ENCODE measurements around the gene ZSWIM6.
A peak's percentile ranks its signal among the peaks of the same experiment; 100 is the strongest.
"Not testable (repeated sequence)": the region's sequence is repeated elsewhere in the genome, so short reads cannot be mapped to it uniquely, and the experiment has no call there.

The ZSWIM6 gene

DNA sequence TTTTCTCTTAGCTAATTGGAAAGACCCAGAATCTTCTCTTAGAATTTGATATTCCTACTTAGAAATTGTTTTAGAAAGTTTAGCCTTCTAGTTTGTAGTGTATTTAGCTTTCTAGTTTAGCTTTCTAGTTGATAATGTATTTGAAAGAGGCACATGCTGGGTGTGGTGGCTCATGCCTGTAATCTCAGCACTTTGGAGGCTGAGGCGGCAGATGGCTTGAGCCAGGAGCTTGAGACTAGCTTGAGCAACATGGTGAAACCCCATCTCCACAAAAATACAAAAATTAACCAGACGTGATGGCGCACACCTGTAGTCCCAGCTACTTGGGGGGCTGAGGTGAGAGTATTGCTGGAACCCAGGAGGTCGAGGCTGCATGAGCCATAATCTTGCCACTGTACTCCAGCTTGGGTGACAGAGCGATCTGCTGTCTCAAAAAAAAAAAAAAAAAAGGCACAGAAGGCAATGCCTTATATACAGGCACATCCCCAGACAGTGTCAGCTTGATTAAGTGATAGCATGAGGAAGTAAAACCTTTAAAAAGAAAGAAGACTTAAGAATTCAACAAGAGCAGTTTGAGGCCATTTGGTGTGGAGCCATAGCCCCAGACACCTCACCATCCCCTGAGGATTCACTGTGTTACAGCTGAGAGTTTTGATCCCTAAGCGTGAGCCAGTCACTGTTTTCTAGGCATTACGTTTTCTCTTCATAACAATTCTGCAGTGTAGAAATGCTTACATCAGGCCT is 34.6 kb downstream of the ZSWIM6 start:
- DNase-seq, result no peak

DNA sequence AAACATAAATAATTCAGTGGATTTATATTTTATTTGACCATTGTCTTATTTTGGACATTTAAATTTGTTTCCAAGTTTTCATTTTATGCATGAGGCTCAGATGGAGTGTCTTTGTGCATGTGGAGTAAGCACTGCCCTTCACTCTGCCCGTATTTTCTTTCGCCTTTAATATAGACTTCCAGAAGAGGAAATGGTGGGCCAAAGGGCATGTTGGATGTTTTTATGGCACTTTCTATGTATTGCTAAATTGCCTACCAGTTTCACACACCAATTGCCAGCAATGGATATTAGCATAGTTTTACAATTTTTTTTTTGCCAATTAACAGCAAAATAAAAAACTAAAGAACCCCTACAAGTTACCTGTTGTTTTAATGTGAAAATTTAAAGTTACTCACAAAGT is 38.4 kb downstream of the ZSWIM6 start:
- no peak for DNase-seq

DNA sequence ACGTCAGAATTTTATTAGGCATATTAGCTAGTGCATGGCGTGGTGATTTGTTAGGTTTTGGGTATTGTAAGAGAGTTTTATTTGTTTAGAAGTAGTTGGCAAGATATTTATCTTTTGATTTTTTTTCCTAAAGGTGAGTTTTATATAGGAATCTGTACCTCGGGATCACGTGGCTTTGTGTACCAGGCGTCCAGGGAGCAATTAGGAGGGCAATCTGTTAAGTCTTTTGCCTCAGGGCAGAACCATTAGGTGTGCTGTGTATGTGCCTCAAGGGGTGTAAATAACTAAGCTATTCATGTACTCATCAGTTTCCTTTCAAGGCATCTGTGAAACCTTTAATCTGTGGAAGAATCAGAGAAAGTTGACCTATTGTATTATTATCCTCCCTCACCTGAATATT is 39.4 kb downstream of the ZSWIM6 start:
- no peak for DNase-seq

DNA sequence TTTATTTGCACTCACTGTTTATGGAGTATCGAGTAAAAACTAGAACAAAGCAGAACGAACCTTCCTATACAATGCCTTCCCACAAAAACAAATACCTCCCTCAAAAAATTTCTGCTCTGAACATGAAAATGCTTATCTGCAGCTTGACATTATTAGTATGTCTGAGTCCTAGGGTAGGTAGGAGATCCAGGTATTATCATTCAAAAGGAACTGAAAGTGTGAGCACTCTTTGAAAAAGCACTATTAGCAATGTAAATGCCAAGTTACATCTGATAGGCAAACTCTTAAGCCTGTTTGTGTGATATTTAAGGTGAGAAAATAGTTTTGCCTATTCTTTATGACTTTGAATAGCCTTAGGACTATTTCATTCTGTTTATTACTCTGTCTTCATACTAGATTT is 47.6 kb downstream of the ZSWIM6 start:
- no peak for DNase-seq

DNA sequence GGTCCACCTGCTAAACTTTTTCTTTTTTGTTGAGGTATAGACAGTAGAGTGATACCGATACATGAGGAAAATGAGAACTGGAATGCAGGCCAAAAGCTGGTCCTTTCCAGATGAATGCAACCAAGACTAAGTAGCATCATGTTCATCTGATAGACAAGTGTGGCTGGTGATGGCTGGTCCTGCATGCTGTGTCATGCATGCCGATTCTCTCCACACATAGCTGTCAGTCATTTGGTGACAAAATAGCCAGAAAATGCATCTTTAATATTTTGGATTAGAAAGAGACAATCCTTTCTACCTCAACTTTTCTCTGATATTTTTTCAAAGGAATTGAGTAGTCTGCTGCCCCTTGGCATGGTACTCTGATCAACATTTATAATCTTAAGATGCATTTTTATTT is 49.9 kb downstream of the ZSWIM6 start:
- DNase-seq, result no peak

DNA sequence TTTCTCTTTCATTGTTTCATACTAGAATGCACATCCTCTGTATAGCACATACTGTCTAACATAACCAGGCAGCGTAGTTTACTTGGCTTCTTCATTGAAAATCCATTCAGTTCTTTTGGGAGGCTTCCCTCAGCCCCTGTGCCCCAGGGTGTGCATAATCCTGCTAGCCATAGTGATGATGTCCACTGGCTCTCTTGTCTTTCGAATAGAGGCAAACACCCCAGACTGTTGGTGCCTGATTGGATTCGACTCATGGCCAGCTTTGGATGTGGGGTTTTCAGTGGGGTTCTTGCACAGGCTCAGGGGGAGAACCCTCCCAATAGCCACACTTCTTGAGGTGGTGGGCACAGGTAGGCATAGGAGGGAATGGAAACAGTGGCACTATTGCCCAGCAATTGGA is 53.6 kb downstream of the ZSWIM6 start:
- DNase-seq, result no peak

DNA sequence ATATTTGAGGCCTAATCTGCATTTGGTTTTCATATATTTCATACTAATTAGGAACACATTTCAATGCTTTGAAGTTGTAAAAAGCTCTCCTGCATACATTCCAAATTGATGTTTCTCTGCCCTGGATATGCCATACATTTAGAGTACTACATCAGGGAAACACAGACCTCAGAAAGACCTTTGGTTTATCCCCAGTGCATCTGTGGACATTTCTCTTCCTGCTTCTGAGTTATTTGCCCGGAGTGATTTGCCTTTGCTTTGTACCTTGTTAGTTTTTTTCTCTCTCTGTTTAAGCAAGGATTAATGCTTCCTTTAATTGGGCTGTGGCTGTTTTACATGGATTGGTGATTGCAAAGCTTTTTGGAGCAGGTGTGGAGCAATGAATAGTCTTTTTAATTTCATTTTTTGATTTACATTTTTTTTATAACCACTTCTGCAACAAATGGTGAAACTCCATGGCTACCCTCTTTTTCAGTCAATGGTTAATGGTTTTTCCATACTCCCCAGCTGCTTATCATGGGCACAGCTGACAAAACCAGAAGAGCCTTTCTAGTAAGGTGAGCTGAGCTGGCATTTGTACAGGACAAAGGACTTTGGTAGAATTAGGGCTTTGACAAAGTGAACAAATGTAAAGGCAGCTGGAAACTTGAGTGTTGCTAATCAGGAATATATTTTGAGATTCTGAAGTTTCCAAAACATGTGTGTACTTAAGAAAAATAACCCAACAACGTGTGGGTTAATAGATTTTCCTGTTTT is 54.2 kb downstream of the ZSWIM6 start:
- DNase-seq, result no peak

DNA sequence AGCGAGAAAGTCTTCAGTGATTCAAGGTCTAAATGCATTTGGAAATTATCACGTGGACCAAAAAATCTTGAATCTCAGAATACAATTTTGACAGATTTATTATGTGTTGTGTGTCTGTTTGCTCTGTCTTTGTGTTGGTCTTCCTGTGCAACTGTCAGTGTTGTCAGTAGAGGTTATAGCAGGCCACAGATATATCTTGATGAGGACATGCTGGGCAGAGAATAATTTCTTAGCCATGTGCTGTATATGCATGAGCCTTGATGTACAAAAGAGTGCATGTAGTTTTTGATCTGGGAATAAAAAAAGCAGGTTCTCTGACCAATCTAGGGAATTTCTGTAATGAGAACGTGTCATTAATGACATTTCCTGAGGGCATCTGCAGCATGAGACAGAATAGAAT is 57.6 kb downstream of the ZSWIM6 start:
- DNase-seq, result no peak

DNA sequence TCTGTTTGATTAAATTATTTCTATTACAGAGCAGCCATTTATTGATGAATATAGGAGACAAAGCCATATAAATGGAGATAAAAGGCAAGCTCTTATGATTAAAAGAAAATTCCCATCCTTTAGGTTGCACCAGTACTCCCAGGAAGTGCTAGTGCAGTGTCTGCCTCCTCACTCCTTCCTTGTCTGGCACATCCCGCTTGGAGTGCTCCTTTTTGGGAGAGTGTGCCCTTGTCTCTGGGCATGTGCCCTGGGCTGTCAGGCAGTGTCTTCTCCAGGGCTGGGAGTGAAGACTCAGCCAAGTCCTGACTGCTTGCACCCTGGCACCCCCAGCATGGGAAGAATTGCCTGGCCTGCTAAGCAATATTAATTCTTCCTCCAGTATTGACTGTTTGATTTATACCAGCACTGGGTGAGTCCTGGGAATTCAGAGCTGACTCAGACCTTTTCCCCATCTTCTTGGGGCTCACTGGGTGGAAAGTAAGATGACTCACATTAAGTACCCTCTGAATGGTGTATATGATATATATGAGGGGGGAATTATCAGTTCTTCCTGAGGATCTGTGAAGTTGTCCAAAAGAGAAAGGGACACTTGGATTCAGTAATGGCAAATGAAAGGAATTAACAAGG is 62.1 kb downstream of the ZSWIM6 start:
- DNase-seq, result no peak

DNA sequence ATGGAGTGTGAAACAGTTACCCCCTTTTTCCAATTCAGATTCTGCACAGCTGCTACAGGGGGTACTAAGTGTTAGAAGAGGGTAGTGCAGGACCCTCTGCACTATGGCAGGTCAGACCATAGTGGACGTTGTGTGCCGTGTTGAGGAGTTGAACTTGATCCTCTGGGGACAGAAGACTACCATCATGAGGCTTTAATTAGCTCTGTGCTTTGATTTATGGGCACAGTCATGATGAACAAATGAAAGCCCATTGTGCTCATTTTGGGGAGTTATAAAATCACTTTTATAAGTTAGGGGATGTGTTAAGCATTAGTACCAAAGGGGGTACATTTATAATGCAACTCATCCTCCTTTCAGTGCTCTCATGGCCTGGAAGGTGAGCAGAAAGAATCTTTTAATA is 62.7 kb downstream of the ZSWIM6 start:
- DNase-seq, result no peak

DNA sequence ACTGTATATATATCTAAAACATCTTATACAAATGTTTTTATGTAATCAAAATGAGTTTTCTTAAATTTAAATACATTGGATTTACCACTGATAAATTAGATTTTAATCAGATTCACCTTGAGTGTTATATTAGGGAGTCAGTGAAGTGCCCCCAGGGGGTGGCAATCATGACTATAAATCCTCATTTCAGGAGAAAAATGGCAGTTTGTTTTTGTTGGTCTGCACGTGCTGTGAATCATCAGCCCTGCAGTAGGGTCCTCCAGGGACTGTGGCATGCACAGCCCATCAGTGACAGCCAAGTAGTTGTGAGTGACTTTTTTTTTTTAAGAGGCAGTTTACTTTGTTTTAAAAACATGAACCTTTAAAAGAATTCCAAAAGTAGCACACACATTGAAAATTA is 65.2 kb downstream of the ZSWIM6 start:
- no peak for DNase-seq

DNA sequence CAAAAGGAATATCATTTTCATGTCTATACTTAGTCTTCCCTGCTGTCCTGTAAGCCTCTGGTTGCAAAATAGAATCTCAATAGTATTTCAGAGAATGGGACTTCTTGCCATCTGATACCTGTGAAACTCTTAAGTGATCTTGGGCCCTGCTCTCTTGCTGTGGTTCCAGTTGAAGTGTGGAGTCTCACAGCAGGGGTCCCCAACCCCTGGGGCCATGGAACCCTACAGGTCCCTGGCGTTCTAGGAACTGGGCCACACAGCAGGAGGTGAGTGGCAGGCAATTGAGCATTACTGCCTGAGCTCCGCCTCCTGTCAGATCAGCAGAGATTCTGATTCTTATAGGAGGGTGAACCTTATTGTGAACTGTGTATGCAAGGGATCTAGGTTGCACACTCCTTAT is 65.9 kb downstream of the ZSWIM6 start:
- no peak for DNase-seq

DNA sequence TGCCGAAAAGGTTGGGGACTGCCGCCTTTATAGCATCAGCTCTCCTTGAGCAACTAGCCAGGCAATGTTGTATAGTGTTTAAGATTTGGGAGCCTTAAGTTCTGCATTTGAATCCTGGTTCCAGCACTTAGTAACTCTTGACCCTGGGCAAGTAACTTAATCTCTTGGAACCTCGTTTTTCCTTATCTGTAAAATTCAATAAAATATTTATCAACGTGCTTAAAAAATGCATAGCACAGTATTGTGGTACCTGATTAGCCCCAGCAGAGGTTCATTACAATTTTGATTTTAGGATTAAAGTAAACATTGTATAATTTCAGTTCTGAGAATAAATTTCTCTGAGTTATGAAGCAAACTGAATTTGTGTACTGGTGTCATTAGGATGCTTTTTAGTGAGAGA is 66.4 kb downstream of the ZSWIM6 start:
- no peak for DNase-seq

DNA sequence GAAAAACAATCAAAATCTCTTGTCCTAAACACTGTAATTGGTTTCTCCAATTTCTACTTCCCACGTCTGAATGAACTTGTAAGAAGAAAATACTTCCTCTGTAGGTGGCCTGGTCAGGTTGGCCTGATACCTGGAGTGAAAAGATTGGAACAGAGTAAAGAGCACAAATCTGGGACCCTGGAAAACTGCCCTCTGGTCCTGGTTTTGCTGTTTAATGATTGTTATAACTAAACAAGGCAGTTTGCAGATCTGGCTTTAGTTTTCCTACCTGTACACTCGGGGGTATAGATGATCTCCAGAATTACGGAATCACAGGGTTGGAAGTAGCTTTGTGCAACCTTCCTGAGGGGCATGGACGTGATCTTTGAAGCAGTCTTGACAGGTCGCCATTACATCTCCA is 67.6 kb downstream of the ZSWIM6 start:
- DNase-seq, result no peak

DNA sequence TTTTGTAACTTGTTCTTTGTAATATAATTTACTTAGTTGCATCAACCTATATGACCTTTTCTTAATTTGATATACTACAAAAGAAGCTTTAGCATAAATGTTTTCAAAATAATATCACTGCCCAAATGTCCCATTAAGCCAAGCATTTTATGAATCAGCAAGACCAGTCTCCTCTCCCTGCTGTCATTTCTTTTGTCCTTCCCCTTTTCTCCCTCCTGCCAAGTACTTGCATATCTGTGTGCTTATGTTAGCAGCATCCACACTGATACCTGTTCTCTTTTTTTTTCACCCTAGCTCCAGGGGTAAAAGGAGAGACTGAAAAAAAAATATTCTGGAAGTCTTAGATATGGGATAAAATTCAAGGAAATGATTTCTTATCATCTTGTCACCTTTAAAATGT is 69.7 kb downstream of the ZSWIM6 start:
- no peak for DNase-seq

DNA sequence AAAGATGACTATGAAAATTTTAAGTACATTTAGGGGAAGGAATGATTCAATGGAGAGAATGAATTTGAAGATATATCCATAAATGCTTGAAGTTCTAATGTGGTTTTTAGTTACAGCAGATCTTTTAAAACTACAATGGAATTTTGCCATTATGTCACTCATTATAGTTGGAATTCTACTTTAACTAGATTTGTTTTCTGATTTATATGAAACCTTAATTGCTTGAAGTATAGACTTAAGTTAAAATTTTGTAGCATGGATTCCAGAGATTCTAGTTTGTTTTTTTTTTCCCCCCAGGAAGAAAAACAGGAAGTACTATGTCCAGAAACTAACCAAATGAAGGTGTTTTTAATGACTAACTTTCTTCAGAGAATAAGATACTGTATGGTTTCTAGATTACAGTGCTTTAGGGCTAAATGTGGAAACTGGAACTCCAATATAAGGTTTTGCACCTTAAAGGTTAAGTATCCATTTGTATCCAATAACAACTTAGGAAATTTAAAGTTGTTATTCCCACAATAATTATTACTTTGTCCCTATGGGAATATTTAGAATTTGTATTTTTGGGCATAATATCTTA is 70.3 kb downstream of the ZSWIM6 start:
- no peak for DNase-seq

DNA sequence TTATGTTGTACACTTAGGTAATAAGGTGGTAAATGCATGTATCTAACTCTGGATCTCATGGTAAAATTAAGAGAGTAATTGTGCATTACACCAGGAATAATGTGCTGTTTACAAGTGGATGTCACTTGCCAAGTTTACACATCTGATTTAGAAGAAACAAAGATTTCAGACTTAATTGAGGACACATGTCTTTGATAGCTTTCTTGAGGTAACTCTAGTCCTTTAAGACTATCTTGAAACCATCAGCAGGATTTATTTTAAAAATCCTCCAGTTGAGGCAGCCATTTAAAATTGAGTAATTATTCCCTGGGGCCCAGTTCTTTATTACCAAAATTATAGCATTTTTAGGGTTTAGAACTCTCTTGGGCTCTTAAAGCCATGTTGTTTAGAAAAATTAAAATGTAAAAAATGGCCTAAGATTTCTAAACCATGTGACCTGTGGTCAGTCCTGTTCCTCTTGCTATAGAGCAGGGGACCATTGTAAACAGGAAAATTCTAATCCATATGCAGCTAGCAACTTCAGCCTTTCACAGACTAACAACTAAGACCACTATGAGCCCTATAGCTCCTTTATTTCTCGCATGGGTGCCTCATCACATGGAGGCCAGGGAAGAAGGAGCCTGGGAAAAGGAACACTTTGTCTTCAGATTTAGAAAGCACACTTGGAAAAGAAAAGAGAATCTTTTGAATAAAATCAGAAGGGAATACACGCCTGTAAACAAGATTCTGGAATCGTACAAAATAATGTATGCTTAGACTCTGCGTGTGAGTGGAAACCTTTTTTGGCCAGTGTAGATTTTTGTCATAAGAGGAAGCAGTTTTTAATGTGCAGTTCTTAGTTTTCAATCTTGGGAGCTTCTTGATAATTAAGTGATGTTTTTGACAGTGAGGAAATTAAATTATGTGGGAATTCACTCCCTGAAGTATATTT is 71.2 kb downstream of the ZSWIM6 start:
- DNase-seq, result no peak

DNA sequence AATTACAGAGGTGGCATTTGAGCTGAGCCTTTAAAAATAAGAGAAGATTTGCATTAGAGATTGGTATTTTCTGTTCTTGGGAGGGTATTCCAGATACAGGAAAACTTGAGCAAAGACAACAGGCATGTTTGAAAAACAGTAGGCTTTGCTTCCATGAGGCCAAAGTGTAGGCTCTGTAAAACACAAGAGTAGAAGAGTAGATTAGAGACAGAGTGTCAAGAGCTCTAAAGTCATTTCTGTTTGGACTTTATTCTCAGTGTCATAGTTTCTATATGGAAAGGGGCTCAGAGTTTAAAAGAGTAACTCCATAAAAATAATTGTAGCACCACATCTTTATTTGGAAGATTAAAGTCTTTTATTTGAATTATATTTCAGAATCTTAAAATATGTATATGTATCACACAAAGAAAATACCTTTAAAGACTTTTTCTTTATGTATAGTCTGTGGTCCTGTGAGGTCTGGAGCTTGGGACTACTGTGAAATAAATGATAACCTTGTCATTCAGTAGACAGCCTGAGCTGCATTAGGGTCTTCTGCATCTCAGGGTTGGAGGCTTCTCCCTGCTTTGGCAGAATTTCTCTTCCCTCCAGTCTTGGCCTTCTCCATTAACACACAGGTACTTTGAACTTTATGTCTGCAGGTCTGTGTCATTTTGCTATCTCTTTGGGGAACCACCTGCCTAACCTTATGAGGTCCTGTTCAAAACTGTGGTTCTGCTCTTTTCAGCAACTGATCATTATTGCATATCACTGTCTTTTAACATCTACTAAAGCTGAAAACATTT is 73.6 kb downstream of the ZSWIM6 start:
- no peak for DNase-seq

DNA sequence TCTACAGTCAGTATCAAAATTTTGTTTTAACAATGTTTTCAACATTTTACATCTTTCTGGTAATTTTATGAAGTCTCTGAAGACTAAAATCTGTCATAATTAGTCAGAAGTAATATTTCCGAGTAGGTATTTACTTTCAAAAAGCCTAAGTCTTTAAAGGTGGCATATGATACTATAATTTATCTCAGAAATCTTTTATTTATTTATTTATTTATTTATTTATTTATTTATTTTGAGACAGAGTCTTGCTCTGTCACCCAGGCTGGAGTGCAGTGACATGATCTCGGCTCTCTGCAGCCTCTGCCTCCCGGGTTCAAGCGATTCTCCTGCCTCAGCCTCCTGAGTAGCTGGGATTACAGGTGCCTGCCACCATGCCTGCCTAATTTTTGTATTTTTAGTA is 74.4 kb downstream of the ZSWIM6 start:
- not testable (repeated sequence) for DNase-seq

DNA sequence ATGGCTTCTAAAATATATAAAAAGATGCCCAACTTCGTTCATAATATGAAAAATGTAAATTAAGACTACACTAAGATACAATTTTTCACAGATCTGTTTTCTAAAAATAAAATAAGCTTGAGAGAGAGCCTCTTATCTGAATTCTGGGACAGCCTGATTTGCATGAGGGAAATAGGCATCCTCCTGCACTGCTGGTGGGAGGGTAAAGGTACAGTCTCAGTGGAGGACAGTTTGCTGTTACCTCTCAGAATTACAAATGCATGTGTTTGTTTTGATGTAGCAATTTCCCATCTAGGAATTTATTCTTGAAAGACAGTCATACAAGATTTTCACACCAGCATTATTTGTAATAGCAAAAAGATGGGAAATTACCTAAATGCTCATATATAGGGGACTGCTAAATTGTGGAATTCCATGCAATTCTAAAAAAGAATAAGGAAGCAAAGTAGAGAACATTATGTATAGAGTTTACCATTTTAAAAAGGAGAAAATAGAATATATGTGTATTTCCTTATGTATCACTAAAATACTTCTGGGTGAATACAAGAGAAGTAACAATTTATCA is 75.7 kb downstream of the ZSWIM6 start:
- no peak for DNase-seq

DNA sequence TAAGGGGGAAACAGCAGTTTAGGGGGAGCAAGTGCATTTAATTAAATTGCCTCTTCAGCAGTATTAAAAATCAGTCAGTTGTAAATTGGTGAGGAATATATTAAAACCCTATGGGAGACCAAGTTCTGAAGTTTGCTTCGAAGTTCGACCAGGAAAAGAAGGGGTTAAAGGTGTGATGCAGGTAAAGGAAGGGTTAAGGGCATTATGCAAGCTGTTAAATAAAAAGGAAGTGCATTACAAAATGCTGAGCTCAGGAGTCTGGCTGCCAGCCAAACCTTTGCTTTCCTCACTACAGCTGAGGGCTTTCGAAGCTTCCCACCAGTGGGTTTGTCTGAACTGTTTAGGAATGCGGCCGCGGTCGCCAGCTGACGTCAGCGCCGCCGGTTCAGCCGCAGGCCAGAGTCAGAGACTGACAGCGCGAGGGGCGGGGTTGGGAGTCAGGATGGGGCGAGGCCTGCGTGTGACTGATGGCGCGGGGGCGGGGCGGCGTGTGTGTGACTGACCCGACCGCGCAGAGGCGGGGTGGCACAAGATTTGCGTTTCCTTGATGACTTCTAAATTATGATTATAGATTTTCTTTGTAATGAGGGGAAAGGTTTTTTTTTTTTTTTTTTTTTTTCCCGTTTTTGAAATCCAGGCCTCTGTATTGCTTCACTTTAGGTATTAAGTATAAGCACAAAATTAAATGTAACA is 76.6 kb downstream of the ZSWIM6 start:
- DNase-seq, result peak; percentile 87
